H9 (cell line): ENCODE data around the gene DPYSL3. TPM values are rescaled to one million over a fixed set of nuclear protein-coding genes. Genes with fewer than 3 reads are reported as not detected.

Source experiments
- DNase-seq: peaks from one replicate; pipeline ENCODE4 v3.0.0-alpha.2; 2017
- H2AFZ ChIP-seq: one replicate; pipeline ENCODE4 v1.6.1; 2013; ENCODE audit warnings: mild to moderate bottlenecking, low read length, control low read depth, moderate library complexity
- H2AK5ac ChIP-seq: 2 replicates; pipeline ENCODE4 v1.6.1; 2013; ENCODE audit warnings: low read length, control low read depth, mixed read lengths; ENCODE audit not compliant: insufficient read length
- H2BK120ac ChIP-seq: one replicate; pipeline ENCODE4 v1.6.1; 2013; ENCODE audit warnings: low read depth, mild to moderate bottlenecking, low read length, control low read depth, inconsistent platforms; ENCODE audit not compliant: poor library complexity, severe bottlenecking
- H2BK12ac ChIP-seq: 2 replicates; pipeline ENCODE4 v1.6.1; 2013; ENCODE audit warnings: low read length, control low read depth, mixed read lengths, low read depth; ENCODE audit not compliant: insufficient read length
- H2BK15ac ChIP-seq: 2 replicates; pipeline ENCODE4 v1.6.1; 2013; ENCODE audit warnings: low read depth, low read length, control low read depth
- H2BK20ac ChIP-seq: one replicate; pipeline ENCODE4 v1.6.1; 2013; ENCODE audit warnings: low read depth, mild to moderate bottlenecking, low read length, control low read depth, inconsistent platforms; ENCODE audit not compliant: poor library complexity, severe bottlenecking
- H2BK5ac ChIP-seq: 2 replicates; pipeline ENCODE4 v1.6.1; 2013; ENCODE audit warnings: low read length, control low read depth, mixed read lengths; ENCODE audit not compliant: insufficient read length
- H3K14ac ChIP-seq: 2 replicates; pipeline ENCODE4 v1.6.1; 2013; ENCODE audit warnings: low read length, control low read depth; ENCODE audit not compliant: insufficient read depth
- H3K18ac ChIP-seq: 2 replicates; pipeline ENCODE4 v1.6.1; 2013; ENCODE audit warnings: low read depth, mild to moderate bottlenecking, mixed read lengths, low read length, control low read depth; ENCODE audit not compliant: insufficient read length
- H3K23ac ChIP-seq: 2 replicates; pipeline ENCODE4 v1.6.1; 2013; ENCODE audit warnings: low read length, control low read depth, mixed read lengths, low read depth; ENCODE audit not compliant: insufficient read length
- H3K23me2 ChIP-seq: 2 replicates; pipeline ENCODE4 v1.6.1; 2013; ENCODE audit warnings: low read depth, mild to moderate bottlenecking, mixed read lengths, low read length, control low read depth; ENCODE audit not compliant: insufficient read length, poor library complexity, severe bottlenecking
- H3K27ac ChIP-seq: 2 replicates; pipeline ENCODE4 v1.5.1; 2013; ENCODE audit warnings: low read length, control low read depth, mixed read lengths, low read depth; ENCODE audit not compliant: insufficient read length
- H3K27me3 ChIP-seq: 2 replicates; pipeline ENCODE4 v1.6.1; 2013; ENCODE audit warnings: low read length, control low read depth, inconsistent platforms; ENCODE audit not compliant: insufficient read depth
- H3K4ac ChIP-seq: 2 replicates; pipeline ENCODE4 v1.6.1; 2013; ENCODE audit warnings: low read depth, mild to moderate bottlenecking, control low read depth, inconsistent platforms, low read length, moderate library complexity
- H3K4me1 ChIP-seq: 2 replicates; pipeline ENCODE4 v1.6.1; 2013; ENCODE audit warnings: low read length, control low read depth, inconsistent platforms; ENCODE audit not compliant: insufficient read depth
- H3K4me2 ChIP-seq: 2 replicates; pipeline ENCODE4 v1.6.1; 2013; ENCODE audit warnings: low read length, control low read depth, mixed read lengths; ENCODE audit not compliant: insufficient read length, insufficient read depth
- H3K56ac ChIP-seq: 2 replicates; pipeline ENCODE4 v1.6.1; 2013; ENCODE audit warnings: low read depth, mild to moderate bottlenecking, mixed read lengths, low read length, control low read depth; ENCODE audit not compliant: insufficient read length
- H3K79me1 ChIP-seq: 2 replicates; pipeline ENCODE4 v1.6.1; 2013; ENCODE audit warnings: low read depth, mild to moderate bottlenecking, moderate library complexity, low read length, control low read depth, inconsistent platforms; ENCODE audit not compliant: insufficient read depth, poor library complexity, severe bottlenecking
- H3K79me2 ChIP-seq: 2 replicates; pipeline ENCODE4 v1.6.1; 2013; ENCODE audit warnings: low read length, control low read depth, inconsistent platforms; ENCODE audit not compliant: insufficient read depth
- H3K9ac ChIP-seq: 2 replicates; pipeline ENCODE4 v1.6.1; 2013; ENCODE audit warnings: low read length, control low read depth, mixed read lengths; ENCODE audit not compliant: insufficient read length; ENCODE audit errors: extremely low read depth
- H3K9me3 ChIP-seq: one replicate; pipeline ENCODE4 v1.6.1; 2013; ENCODE audit warnings: low read depth, low read length, inconsistent platforms; ENCODE audit not compliant: control insufficient read depth
- H3T11ph ChIP-seq: one replicate; pipeline ENCODE4 v1.6.1; 2013; ENCODE audit warnings: mild to moderate bottlenecking, low read length, control low read depth, inconsistent platforms
- H4K20me1 ChIP-seq: one replicate; pipeline ENCODE4 v1.6.1; 2013; ENCODE audit not compliant: control insufficient read depth, insufficient read length, insufficient read depth
- H4K5ac ChIP-seq: 2 replicates; pipeline ENCODE4 v1.6.1; 2013; ENCODE audit warnings: low read depth, mild to moderate bottlenecking, mixed read lengths, low read length, control low read depth; ENCODE audit not compliant: insufficient read length
- H4K8ac ChIP-seq: replicated peaks from 2 replicates; pipeline ENCODE4 v1.6.1; 2013; ENCODE audit warnings: low read length, control low read depth, mixed read lengths, low read depth; ENCODE audit not compliant: insufficient read length
- H4K91ac ChIP-seq: 2 replicates; pipeline ENCODE4 v1.6.1; 2013; ENCODE audit warnings: low read depth, mild to moderate bottlenecking, moderate library complexity, mixed read lengths, low read length, control low read depth; ENCODE audit not compliant: insufficient read length
- H3K27ac Mint-ChIP-seq, 3 experiments: 2 replicates in 2 of 3; 3 replicates in 1 of 3; pipeline ENCODE4 v1.8.0; 2020 to 2021; ENCODE audit warnings: mixed read lengths in 3 of 3, mild to moderate bottlenecking in 1 of 3, moderate library complexity in 1 of 3
- H3K27me3 Mint-ChIP-seq: 2 replicates; pipeline ENCODE4 v1.8.0; 2021; ENCODE audit warnings: low read depth, mild to moderate bottlenecking, moderate library complexity, mixed read lengths
- H3K36me3 Mint-ChIP-seq, 3 experiments: 2 replicates in 2 of 3; 3 replicates in 1 of 3; pipeline ENCODE4 v1.8.0; 2020 to 2021; ENCODE audit warnings: low read depth in 3 of 3, mixed read lengths in 3 of 3; ENCODE audit not compliant: insufficient read depth in 1 of 3
- H3K4me1 Mint-ChIP-seq, 2 experiments: 2 replicates each; pipeline ENCODE4 v1.8.0; 2020; ENCODE audit warnings: mixed read lengths in 2 of 2
- H3K4me3 Mint-ChIP-seq, 2 experiments: 2 replicates in 1 of 2; 3 replicates in 1 of 2; pipeline ENCODE4 v1.8.0; 2020 to 2021; ENCODE audit warnings: mild to moderate bottlenecking in 2 of 2, mixed read lengths in 2 of 2, moderate library complexity in 1 of 2
- H3K9me3 Mint-ChIP-seq, 2 experiments: 2 replicates in 1 of 2; 3 replicates in 1 of 2; pipeline ENCODE4 v1.8.0; 2020; ENCODE audit warnings: mild to moderate bottlenecking in 2 of 2, mixed read lengths in 2 of 2, moderate library complexity in 1 of 2
- CTCF ChIP-seq: fragments of 200-600 bp; sonication (generic); conservative IDR thresholded peaks from 3 replicates; pipeline ENCODE4 v1.8.0; 2021; ENCODE audit warnings: antibody characterized with exemption, mild to moderate bottlenecking
- WGBS: extraction: QIAGEN DNeasy Blood & Tissue Kit; methylation state at CpG from one replicate; pipeline ENCODE4 v1.1.7; 2013; ENCODE audit warnings: missing lambda C conversion rate, low lambda C conversion rate, mixed read lengths; ENCODE audit not compliant: insufficient read length; ENCODE audit errors: extremely low coverage; 5-methylcytosine and 5-hydroxymethylcytosine counted together
- total RNA-seq: library from RNA; stranded (reverse); gene quantifications from 2 replicates; pipeline ENCODE4 v1.2.1, GENCODE V29; 2021

Gene DPYSL3
- total RNA-seq, 1 experiment from 2014 or later = 515 TPM

GRCh38 chr5:147418613-147419012 lies 91.3 kb downstream of the DPYSL3 start:
- Histone ChIP-seq H2AK5ac (no peak overlapping the region), H4K5ac (no peak overlapping the region), H3K23ac (no peak overlapping the region), H3K4ac (no peak overlapping the region), H4K20me1 (no peaks in the 10 kb centered on the region), H3K79me1 (peaks cover 16% of the 10 kb centered on the region), H3T11ph (no peak overlapping the region), H2AFZ (no peak overlapping the region), H3K18ac (no peak overlapping the region), H2BK120ac (no peak overlapping the region), H4K8ac (no peak overlapping the region), H3K27ac (no peak overlapping the region), H3K79me2 (peaks cover 5% of the 10 kb centered on the region), H3K27me3 (no peaks in the 10 kb centered on the region), H4K91ac (no peak overlapping the region), H3K14ac (no peak overlapping the region), H3K9ac (no peak overlapping the region), H3K56ac (no peak overlapping the region), H3K4me1 (no peaks in the 10 kb centered on the region), H2BK5ac (no peak overlapping the region), H3K9me3 (no peaks in the 10 kb centered on the region), H3K23me2 (no peaks in the 10 kb centered on the region), H3K4me2 (no peak overlapping the region), H2BK20ac (no peak overlapping the region), H2BK12ac (no peak overlapping the region), H2BK15ac (no peak overlapping the region)
- TF ChIP-seq CTCF = no peak
- Mint-ChIP-seq H3K27me3 (no peaks in the 10 kb centered on the region), H3K36me3 (peaks cover 60 to 95% (median 95%) of the 10 kb centered on the region in 3 experiments), H3K27ac (no peak overlapping the region), H3K4me1 (peaks cover 15 to 23% of the 10 kb centered on the region in 2 experiments), H3K9me3 (no peaks in the 10 kb centered on the region), H3K4me3 (no peak overlapping the region)
- DNase-seq = no peak
- no CpG with 5 or more reads among the region's 2 CpGs for WGBS
